ENCODE results near the gene NEFH. TPM values are rescaled to one million over a fixed set of nuclear protein-coding genes. Genes with fewer than 3 reads are reported as not detected.

NEFH gene
- total RNA-seq, 1 donor from 2014 or later = 2.9 TPM

DNA sequence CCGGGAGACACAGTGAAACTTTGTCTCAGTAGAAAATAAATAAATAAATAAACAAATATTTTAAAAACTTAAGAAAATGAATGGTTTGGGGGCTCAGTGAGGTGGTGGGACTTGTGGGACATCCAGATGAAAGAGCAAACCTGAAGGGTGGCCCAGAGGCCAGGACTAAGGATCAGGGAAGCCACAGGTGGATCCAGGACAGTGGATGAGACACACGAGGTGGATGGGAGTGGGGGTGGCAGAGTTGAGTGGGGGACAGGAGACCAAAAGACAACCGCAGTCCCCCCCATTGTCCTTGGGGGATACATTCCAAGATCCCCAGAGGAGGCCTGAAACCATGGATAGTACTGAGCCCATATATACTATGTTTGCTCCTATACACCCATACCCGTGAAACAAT is 34.5 kb upstream of the NEFH start:
- Mint-ChIP-seq H3K27ac (no peak overlapping the region), H3K27me3 (peaks cover 3% of the 10 kb centered on the region), H3K4me1 (ENCODE audit: unreplicated experiment) (peaks cover 8% of the 10 kb centered on the region), H3K9me3 (no peaks in the 10 kb centered on the region), H3K36me3 (no peaks in the 10 kb centered on the region), H3K4me3 (no peak overlapping the region)
- DNase-seq (ENCODE audit: extremely low spot score, unreplicated experiment) = no peak
- TF ChIP-seq, protein P1, sequence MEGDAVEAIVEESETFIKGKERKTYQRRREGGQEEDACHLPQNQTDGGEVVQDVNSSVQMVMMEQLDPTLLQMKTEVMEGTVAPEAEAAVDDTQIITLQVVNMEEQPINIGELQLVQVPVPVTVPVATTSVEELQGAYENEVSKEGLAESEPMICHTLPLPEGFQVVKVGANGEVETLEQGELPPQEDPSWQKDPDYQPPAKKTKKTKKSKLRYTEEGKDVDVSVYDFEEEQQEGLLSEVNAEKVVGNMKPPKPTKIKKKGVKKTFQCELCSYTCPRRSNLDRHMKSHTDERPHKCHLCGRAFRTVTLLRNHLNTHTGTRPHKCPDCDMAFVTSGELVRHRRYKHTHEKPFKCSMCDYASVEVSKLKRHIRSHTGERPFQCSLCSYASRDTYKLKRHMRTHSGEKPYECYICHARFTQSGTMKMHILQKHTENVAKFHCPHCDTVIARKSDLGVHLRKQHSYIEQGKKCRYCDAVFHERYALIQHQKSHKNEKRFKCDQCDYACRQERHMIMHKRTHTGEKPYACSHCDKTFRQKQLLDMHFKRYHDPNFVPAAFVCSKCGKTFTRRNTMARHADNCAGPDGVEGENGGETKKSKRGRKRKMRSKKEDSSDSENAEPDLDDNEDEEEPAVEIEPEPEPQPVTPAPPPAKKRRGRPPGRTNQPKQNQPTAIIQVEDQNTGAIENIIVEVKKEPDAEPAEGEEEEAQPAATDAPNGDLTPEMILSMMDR (conservative IDR thresholded peaks at IDR 0.05) = no peak

DNA sequence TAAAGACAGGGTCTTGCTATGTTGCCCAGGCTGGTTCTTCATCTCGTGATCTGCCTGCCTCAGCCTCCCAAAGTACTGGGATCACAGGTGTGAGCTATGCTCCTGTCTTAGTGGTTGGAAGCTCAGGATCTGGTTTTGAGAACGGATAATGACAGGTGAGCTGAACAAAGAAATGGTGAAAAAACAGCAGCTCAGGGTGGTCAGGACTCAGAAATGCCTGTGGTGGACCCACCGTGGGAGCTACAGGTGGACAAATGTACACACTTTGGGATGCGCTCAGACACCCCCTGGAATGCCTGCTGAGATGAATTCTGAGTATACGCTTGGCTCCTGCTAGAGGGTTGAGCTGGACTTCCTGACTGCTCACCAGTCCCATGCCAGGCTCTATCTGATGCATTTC is 32.1 kb upstream of the NEFH start:
- no peak overlapping the region for H3K4me3 Mint-ChIP-seq
- no peaks in the 10 kb centered on the region for H3K9me3 Mint-ChIP-seq
- no peaks in the 10 kb centered on the region for H3K36me3 Mint-ChIP-seq
- no peak overlapping the region for H3K27ac Mint-ChIP-seq
- peaks cover 8% of the 10 kb centered on the region for H3K4me1 Mint-ChIP-seq (ENCODE audit: unreplicated experiment)
- no peak for DNase-seq (ENCODE audit: extremely low spot score, unreplicated experiment)
- H3K27me3 Mint-ChIP-seq = no peaks in the 10 kb centered on the region
- TF ChIP-seq, protein P1 (conservative IDR thresholded peaks at IDR 0.05) = no peak

DNA sequence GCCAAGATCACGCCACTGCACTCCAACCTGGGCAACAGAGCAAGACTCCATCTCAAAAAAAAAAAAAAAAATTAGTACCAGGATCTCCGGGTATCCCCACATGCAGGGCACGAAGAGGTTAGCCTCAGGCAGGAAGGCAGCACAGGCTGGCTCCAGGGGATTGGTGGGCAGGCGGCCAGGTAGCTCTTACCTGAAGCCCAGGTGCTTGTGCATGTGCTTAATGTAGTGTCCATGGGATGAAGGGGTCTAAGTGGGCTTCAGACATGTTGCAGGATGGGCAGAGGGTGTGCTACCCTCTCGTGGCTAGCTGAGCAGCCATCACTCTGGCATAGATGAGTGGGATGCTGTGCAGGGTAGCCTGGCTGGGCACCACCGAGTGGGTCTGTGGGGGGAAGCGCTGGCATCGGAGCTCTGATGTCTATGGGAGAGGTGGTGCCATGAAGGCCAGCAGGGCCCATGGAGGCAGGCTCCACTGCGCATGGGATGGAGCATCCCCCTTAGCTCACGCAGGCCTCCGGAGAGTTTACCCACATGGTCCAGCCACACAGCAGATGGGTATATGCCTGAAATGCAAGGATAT is 30.6 kb upstream of the NEFH start:
- Mint-ChIP-seq H3K27me3 (no peaks in the 10 kb centered on the region), H3K4me3 (no peak overlapping the region), H3K4me1 (ENCODE audit: unreplicated experiment) (no peaks in the 10 kb centered on the region), H3K36me3 (no peaks in the 10 kb centered on the region), H3K27ac (no peak overlapping the region), H3K9me3 (no peaks in the 10 kb centered on the region)
- no peak for DNase-seq (ENCODE audit: extremely low spot score, unreplicated experiment)
- TF ChIP-seq, protein P1 (conservative IDR thresholded peaks at IDR 0.05) = no peak

DNA sequence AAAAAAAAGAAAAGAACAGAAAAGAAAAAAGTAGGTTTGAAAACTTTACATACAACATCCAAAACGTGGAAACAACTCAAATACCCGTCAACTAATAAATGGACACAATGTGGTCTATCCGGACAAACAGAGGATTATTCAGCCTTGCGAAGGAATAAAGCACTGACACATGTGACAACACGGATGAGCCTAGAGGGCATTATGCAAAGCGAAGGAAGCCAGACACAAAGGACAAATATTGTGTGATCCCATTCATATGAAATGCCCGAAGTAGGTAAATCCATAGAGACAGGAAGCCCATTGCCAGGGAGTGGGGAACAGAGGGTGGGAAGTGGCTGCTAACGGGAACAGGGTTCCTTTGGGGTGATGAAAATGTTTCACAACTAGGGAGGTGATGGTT is 29.8 kb upstream of the NEFH start:
- no peaks in the 10 kb centered on the region for H3K36me3 Mint-ChIP-seq
- TF ChIP-seq, protein P1 (conservative IDR thresholded peaks at IDR 0.05) = no peak
- no peaks in the 10 kb centered on the region for H3K9me3 Mint-ChIP-seq
- no peak overlapping the region for H3K27ac Mint-ChIP-seq
- H3K4me1 Mint-ChIP-seq (ENCODE audit: unreplicated experiment) = no peaks in the 10 kb centered on the region
- no peak overlapping the region for H3K4me3 Mint-ChIP-seq
- DNase-seq (ENCODE audit: extremely low spot score, unreplicated experiment) = no peak
- no peaks in the 10 kb centered on the region for H3K27me3 Mint-ChIP-seq

DNA sequence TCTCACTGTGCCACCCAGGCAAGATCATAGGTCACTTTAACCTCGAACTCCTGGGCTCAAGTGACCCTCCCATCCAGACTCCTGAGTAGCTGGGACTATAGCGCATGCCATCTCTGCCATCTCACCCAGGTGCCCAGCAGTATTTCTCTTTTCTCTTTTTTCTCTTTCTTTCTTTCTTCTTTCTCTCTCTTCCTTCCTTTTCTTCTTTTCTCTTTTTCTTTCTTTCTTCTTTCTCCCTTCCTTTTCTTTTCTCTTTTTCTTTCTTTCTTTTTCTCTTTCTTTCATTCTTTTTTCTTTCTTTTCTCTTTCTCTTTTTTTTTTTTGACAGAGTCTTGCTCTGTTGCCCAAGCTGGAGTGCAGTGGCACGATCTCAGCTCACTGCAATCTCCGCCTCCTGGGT is 28.2 kb upstream of the NEFH start:
- H3K4me1 Mint-ChIP-seq (ENCODE audit: unreplicated experiment) = peaks cover 4% of the 10 kb centered on the region
- TF ChIP-seq, protein P1 (conservative IDR thresholded peaks at IDR 0.05) = no peak
- no peaks in the 10 kb centered on the region for H3K27me3 Mint-ChIP-seq
- H3K9me3 Mint-ChIP-seq = no peaks in the 10 kb centered on the region
- DNase-seq (ENCODE audit: extremely low spot score, unreplicated experiment) = no peak
- no peak overlapping the region for H3K27ac Mint-ChIP-seq
- no peak overlapping the region for H3K4me3 Mint-ChIP-seq
- H3K36me3 Mint-ChIP-seq = no peaks in the 10 kb centered on the region

DNA sequence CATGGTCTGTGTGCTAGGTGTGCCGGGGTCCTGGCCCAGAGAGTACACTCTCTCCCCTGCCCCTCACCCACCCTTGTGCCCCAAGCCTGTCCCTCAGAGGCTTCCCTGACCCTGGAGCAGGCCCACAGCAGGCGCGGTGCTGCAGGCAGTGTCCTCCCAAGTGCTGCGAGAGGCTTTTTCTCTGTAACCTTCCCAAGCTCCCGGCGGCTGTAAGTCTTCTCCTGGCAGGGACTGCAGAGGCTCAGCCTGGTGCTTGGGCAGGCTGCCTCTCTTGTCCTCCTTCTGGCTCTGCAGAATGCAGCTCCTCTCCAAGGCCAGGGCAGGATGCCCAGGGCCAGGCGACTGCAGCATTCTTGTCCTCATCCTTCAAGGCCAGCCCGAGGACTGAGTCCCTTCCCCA is 25.7 kb upstream of the NEFH start:
- no peaks in the 10 kb centered on the region for H3K9me3 Mint-ChIP-seq
- no peaks in the 10 kb centered on the region for H3K36me3 Mint-ChIP-seq
- TF ChIP-seq, protein P1 (conservative IDR thresholded peaks at IDR 0.05) = no peak
- no peak for DNase-seq (ENCODE audit: extremely low spot score, unreplicated experiment)
- no peaks in the 10 kb centered on the region for H3K27me3 Mint-ChIP-seq
- H3K27ac Mint-ChIP-seq = no peak overlapping the region
- peaks cover 8% of the 10 kb centered on the region for H3K4me1 Mint-ChIP-seq (ENCODE audit: unreplicated experiment)
- H3K4me3 Mint-ChIP-seq = no peak overlapping the region

All from type B pancreatic cell (in vitro differentiated cells).